Measurements from ENCODE around the gene ACER3. TPM values are rescaled to one million over a fixed set of nuclear protein-coding genes. Genes with fewer than 3 reads are reported as not detected.

Gene ACER3
- total RNA-seq, 1 donor from 2014 or later, result 13.3 TPM

GRCh38 chr11:77036398-77036797, 175.7 kb downstream of the ACER3 start:
- intact Hi-C loops (cut with micrococcal nuclease), result no loop called here

- intact Hi-C loops (cut with micrococcal nuclease), result no loop called here
Measured at GRCh38 chr11:77037057-77037456, 176.3 kb downstream of the ACER3 start.

GRCh38 chr11:77038029-77038824, 177.5 kb downstream of the ACER3 start:
- intact Hi-C loops (cut with micrococcal nuclease), result no loop called here

GRCh38 chr11:77038825-77039326, 178.2 kb downstream of the ACER3 start:
- intact Hi-C loops (cut with micrococcal nuclease), result no loop called here

- intact Hi-C loops (cut with micrococcal nuclease), result no loop called here
Measured at GRCh38 chr11:77039491-77040400, 179.0 kb downstream of the ACER3 start.

GRCh38 chr11:77040401-77040777, 179.7 kb downstream of the ACER3 start:
- intact Hi-C loops (cut with micrococcal nuclease), result no loop called here

GRCh38 chr11:77040889-77041288, 180.2 kb downstream of the ACER3 start:
- intact Hi-C loops (cut with micrococcal nuclease), result no loop called here

GRCh38 chr11:77042111-77042726, 181.5 kb downstream of the ACER3 start:
- intact Hi-C loops (cut with micrococcal nuclease), result no loop called here

GRCh38 chr11:77044356-77044755, 183.6 kb downstream of the ACER3 start:
- intact Hi-C loops (cut with micrococcal nuclease), result no loop called here

- intact Hi-C loops (cut with micrococcal nuclease), result loop anchor here (5.0 kb wide), 1 partner anchor 572 kb away; no protein-coding TSS in a partner anchor
Measured at GRCh38 chr11:77044886-77045285, 184.2 kb downstream of the ACER3 start.

GRCh38 chr11:77046060-77046501, 185.4 kb downstream of the ACER3 start:
- intact Hi-C loops (cut with micrococcal nuclease), result loop anchor here (1.0 to 5.0 kb wide), 4 partner anchors 37 to 949 kb away; partner anchors contain the start of gene INTS4

GRCh38 chr11:77047007-77047927, 186.5 kb downstream of the ACER3 start:
- intact Hi-C loops (cut with micrococcal nuclease), result loop anchor here (1.0 to 5.0 kb wide), 11 partner anchors 19 to 948 kb away; partner anchors contain the start of genes ACER3, CAPN5, INTS4 and PAK1

GRCh38 chr11:77047928-77048446, 187.3 kb downstream of the ACER3 start:
- intact Hi-C loops (cut with micrococcal nuclease), result loop anchor here (1.0 to 5.0 kb wide), 11 partner anchors 18 to 947 kb away; partner anchors contain the start of genes ACER3, CAPN5, INTS4 and PAK1

- intact Hi-C loops (cut with micrococcal nuclease), result loop anchor here (5.0 kb wide), 1 partner anchor 568 kb away; no protein-coding TSS in a partner anchor
Measured at GRCh38 chr11:77049026-77049425, 188.3 kb downstream of the ACER3 start.

GRCh38 chr11:77051511-77051910, 190.8 kb downstream of the ACER3 start:
- intact Hi-C loops (cut with micrococcal nuclease), result no loop called here

GRCh38 chr11:77052518-77052917, 191.8 kb downstream of the ACER3 start:
- intact Hi-C loops (cut with micrococcal nuclease), result no loop called here

- intact Hi-C loops (cut with micrococcal nuclease), result no loop called here
Measured at GRCh38 chr11:77053217-77054015, 192.7 kb downstream of the ACER3 start.

GRCh38 chr11:77054084-77054483, 193.4 kb downstream of the ACER3 start:
- intact Hi-C loops (cut with micrococcal nuclease), result no loop called here

GRCh38 chr11:77055101-77055561, 194.4 kb downstream of the ACER3 start:
- intact Hi-C loops (cut with micrococcal nuclease), result no loop called here

All from T-helper 1 cell treated with Interleukin-12 subunit alpha and Interleukin-12 subunit beta and Interleukin-4 antibody, amounts not matched to agents 30 ng/mL and 1 ng/mL, for 36 hours (primary cell).